Right lobe of liver (tissue), 6 donors: ENCODE measurements around the gene RER1. TPM values are rescaled to one million over a fixed set of nuclear protein-coding genes. Genes with fewer than 3 reads are reported as not detected.
A peak's percentile ranks its signal among the peaks of the same experiment; 100 is the strongest.

ENCODE experiments used
- ATAC-seq, 4 donors: fragments of 200-7000 bp; cut with Tn5 transposase; one replicate each; pipeline ENCODE4 v1.9.1; 2020; ENCODE audit warnings: mild to moderate bottlenecking in 4 of 4, moderate library complexity in 4 of 4
- DNase-seq, 3 donors: peaks; one replicate each; pipeline ENCODE4 v3.0.0-alpha.2; 2020
- H3K27ac ChIP-seq, 3 donors: fragments of 200-600 bp; one replicate each; pipeline ENCODE4 v1.8.0; 2022
- H3K27me3 ChIP-seq, 2 donors: fragments of 200-600 bp; one replicate each; pipeline ENCODE4 v1.8.0; 2022
- H3K36me3 ChIP-seq, 4 donors: fragments of 200-600 bp; sonication (generic) in 1 of 4; one replicate each; pipeline versions ENCODE4 v1.5.1 to v1.8.0; 2017 to 2022; ENCODE audit warnings: control low read depth in 1 of 4
- H3K4me1 ChIP-seq, 4 donors: fragments of 200-600 bp; sonication (generic) in 1 of 4; one replicate each; pipeline versions ENCODE4 v1.5.1 to v1.8.0; 2017 to 2022; ENCODE audit warnings: control low read depth in 1 of 4
- H3K4me3 ChIP-seq, 3 donors: fragments of 200-600 bp; one replicate each; pipeline ENCODE4 v1.8.0; 2022
- H3K9me3 ChIP-seq, 4 donors: fragments of 200-600 bp; sonication (generic) in 1 of 4; one replicate each; pipeline versions ENCODE4 v1.5.1 to v1.8.0; 2017 to 2022; ENCODE audit warnings: control low read depth in 1 of 4
- POLR2A ChIP-seq: fragments of 450-650 bp; IDR thresholded peaks from one replicate; pipeline ENCODE4 v1.6.1; 2017; ENCODE audit warnings: antibody characterized with exemption, mild to moderate bottlenecking
- WGBS: methylation state at CpG from one replicate; pipeline ENCODE4 v1.1.6; 2018; ENCODE audit warnings: low coverage, low lambda C conversion rate; ENCODE audit not compliant: insufficient coverage; ENCODE audit errors: missing lambda C conversion rate; 5-methylcytosine and 5-hydroxymethylcytosine counted together
- intact Hi-C, 2 donors: fragments of 100-400 bp; cut with DNase I; formaldehyde crosslinking; loops; one replicate each; pipeline versions ENCODE4 v1.11.2 to v1.14.1; 2022
- total RNA-seq, 6 experiments: library from RNA; depleted of rRNA in 2 of 6; stranded (reverse); fragments of >200 nt in 2 of 6; fragmentation: NEBNext Ultra II Directional in 3 of 6; extraction: Animal tissue kit (Norgen Biotek cat#: 25700) in 3 of 6; gene quantifications; one replicate each; pipeline versions ENCODE4 v1.1.0 to v1.2.4, GENCODE V29; 2016 to 2023
- TF ChIP-seq, protein P1 (sequence below), 4 donors: fragments of 200-600 bp in 3 of 4; fragments of 450-650 bp in 1 of 4; IDR thresholded peaks; one replicate each; pipeline versions ENCODE4 v1.5.1 to v1.8.0; 2016 to 2022; ENCODE audit warnings: antibody characterized with exemption in 4 of 4, mild to moderate bottlenecking in 2 of 4
- donor health status: DM: no; HTN: yes; CAD: no.
- donor health status: DM: no; HTN: no; CAD: no.
- donor health status: DM: no; HTN: no; CAD: no.
- donor health status: DM: no; HTN: yes; CAD: no.
- donor health status: DM: no; HTN: yes; CAD: no.

Gene RER1
- total RNA-seq, 6 experiments from 2014 or later, result 76.5 to 166 (median 122) TPM

DNA sequence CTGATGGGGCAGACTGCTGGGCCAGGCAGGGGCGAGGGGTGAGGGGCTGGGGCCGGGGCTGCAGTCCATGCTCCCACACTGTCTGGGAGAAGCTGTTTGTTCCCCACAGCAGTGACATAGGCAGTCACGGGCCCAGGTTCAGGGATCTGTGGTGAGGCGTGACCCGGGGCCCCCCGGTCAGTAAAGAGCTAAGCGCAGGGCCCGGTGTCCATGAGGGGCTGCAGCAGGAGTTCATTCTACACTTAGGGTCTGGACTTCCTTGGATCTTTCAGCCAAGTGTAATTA lies 16.3 kb downstream of the RER1 start:
- intact Hi-C loops, result no loop called here
- ATAC-seq (no peak), DNase-seq (no peak)
- no peak overlapping the region for H3K27ac ChIP-seq
- 85% methylated on average over 4 of the region's 8 CpGs for WGBS
- no peaks in the 10 kb centered on the region for H3K27me3 ChIP-seq
- no peaks in the 10 kb centered on the region for H3K9me3 ChIP-seq
- peaks cover 0 to 11% (median 2%) of the 10 kb centered on the region in 4 donors for H3K4me1 ChIP-seq
- H3K36me3 ChIP-seq, result peaks cover 0 to 29% (median 13%) of the 10 kb centered on the region in 4 donors
- no peak overlapping the region for H3K4me3 ChIP-seq
- TF ChIP-seq POLR2A, result no peak
- TF ChIP-seq, protein P1, sequence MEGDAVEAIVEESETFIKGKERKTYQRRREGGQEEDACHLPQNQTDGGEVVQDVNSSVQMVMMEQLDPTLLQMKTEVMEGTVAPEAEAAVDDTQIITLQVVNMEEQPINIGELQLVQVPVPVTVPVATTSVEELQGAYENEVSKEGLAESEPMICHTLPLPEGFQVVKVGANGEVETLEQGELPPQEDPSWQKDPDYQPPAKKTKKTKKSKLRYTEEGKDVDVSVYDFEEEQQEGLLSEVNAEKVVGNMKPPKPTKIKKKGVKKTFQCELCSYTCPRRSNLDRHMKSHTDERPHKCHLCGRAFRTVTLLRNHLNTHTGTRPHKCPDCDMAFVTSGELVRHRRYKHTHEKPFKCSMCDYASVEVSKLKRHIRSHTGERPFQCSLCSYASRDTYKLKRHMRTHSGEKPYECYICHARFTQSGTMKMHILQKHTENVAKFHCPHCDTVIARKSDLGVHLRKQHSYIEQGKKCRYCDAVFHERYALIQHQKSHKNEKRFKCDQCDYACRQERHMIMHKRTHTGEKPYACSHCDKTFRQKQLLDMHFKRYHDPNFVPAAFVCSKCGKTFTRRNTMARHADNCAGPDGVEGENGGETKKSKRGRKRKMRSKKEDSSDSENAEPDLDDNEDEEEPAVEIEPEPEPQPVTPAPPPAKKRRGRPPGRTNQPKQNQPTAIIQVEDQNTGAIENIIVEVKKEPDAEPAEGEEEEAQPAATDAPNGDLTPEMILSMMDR (IDR thresholded peaks at IDR 0.05), result no peak

- no peak for ATAC-seq
- no peak for TF ChIP-seq POLR2A
- TF ChIP-seq, protein P1 (IDR thresholded peaks at IDR 0.05), result no peak
- Histone ChIP-seq H3K9me3 (no peaks in the 10 kb centered on the region), H3K4me3 (no peak overlapping the region), H3K27me3 (no peaks in the 10 kb centered on the region), H3K27ac (no peak overlapping the region), H3K4me1 (peaks cover 0 to 13% (median 3%) of the 10 kb centered on the region in 4 donors), H3K36me3 (peaks cover 0 to 24% (median 10%) of the 10 kb centered on the region in 4 donors)
- DNase-seq, result no peak
- intact Hi-C loops, result no loop called here
- no CpG with 5 or more reads among the region's 24 CpGs for WGBS
These were observed 16.8 kb downstream of the RER1 start for GRCh38 chr1:2408456-2408855.

DNA sequence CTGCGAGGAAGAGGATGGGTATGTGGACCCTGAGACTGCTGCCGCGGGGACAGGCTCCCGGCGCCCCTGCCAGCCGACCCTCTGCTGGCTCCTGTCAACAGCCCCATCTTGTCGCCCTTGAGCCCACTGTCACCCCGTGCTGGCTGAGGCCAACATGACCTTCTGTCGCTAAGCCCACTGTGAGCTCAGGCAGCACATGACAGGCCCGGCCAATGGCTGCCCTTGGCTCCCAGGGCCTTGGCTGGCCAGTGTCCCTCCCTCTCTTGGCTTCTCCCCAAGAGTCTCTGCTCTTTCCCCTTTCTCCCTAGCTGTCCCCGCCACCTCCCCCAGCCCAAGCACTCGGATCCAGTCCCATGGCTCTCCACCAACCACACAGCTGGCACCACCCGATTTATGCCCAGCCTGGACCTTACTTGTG lies 17.2 kb downstream of the RER1 start:
- TF ChIP-seq POLR2A, result no peak
- TF ChIP-seq, protein P1 (IDR thresholded peaks at IDR 0.05), result no peak
- peak in 2 of 3 donors; percentile 56 to 94 for DNase-seq
- peaks cover 0 to 17% (median 5%) of the 10 kb centered on the region in 4 donors for H3K4me1 ChIP-seq
- no peak overlapping the region for H3K27ac ChIP-seq
- WGBS, result 16% methylated on average over 4 of the region's 13 CpGs
- peak; percentile 3 to 45 (median 16) for ATAC-seq
- no peaks in the 10 kb centered on the region for H3K9me3 ChIP-seq
- peaks cover 0 to 19% (median 8%) of the 10 kb centered on the region in 4 donors for H3K36me3 ChIP-seq
- no peak overlapping the region for H3K4me3 ChIP-seq
- no peaks in the 10 kb centered on the region for H3K27me3 ChIP-seq
- intact Hi-C loops, result no loop called here

GRCh38 chr1:2409745-2410144 lies 18.1 kb downstream of the RER1 start:
- Histone ChIP-seq H3K36me3 (peaks cover 0 to 11% (median 4%) of the 10 kb centered on the region in 4 donors), H3K9me3 (no peaks in the 10 kb centered on the region), H3K4me1 (peaks cover 0 to 24% (median 8%) of the 10 kb centered on the region in 4 donors), H3K4me3 (no peak overlapping the region), H3K27me3 (no peaks in the 10 kb centered on the region), H3K27ac (no peak overlapping the region)
- no peak for ATAC-seq
- intact Hi-C loops, result no loop called here
- no peak for DNase-seq
- TF ChIP-seq, protein P1 (IDR thresholded peaks at IDR 0.05), result no peak
- no peak for TF ChIP-seq POLR2A
- WGBS, result 64% methylated on average over 3 of the region's 12 CpGs
